Upper lobe of right lung (tissue), 1 donor: ENCODE data around the gene TEX51. TPM values are rescaled to one million over a fixed set of nuclear protein-coding genes. Genes with fewer than 3 reads are reported as not detected.

Experiments
- ATAC-seq: fragments of 200-7000 bp; cut with Tn5 transposase; one replicate; pipeline ENCODE4 v1.9.1; 2020; ENCODE audit warnings: mild to moderate bottlenecking, moderate library complexity
- DNase-seq: peaks from one replicate; pipeline ENCODE4 v3.0.0-alpha.2; 2020
- H3K27ac ChIP-seq: fragments of 200-600 bp; one replicate; pipeline ENCODE4 v1.8.0; 2022
- H3K27me3 ChIP-seq: fragments of 200-600 bp; one replicate; pipeline ENCODE4 v1.8.0; 2022; ENCODE audit warnings: mild to moderate bottlenecking
- H3K36me3 ChIP-seq: fragments of 200-600 bp; one replicate; pipeline ENCODE4 v1.8.0; 2022
- H3K4me1 ChIP-seq: fragments of 200-600 bp; one replicate; pipeline ENCODE4 v1.8.0; 2022
- H3K4me3 ChIP-seq: fragments of 200-600 bp; one replicate; pipeline ENCODE4 v1.8.0; 2022; ENCODE audit warnings: mild to moderate bottlenecking
- H3K9me3 ChIP-seq: fragments of 200-600 bp; one replicate; pipeline ENCODE4 v1.8.0; 2022
- CTCF ChIP-seq: fragments of 200-600 bp; IDR thresholded peaks from one replicate; pipeline ENCODE4 v1.8.0; 2022; ENCODE audit warnings: antibody characterized with exemption
- intact Hi-C: fragments of 100-400 bp; cut with DNase I; formaldehyde crosslinking; loops from one replicate; pipeline ENCODE4 v1.11.0; 2022
- total RNA-seq: library from RNA; stranded (reverse); fragmentation: NEBNext Ultra II Directional; extraction: Animal tissue kit (Norgen Biotek cat#: 25700); gene quantifications from one replicate; pipeline ENCODE4 v1.2.1, GENCODE V29; 2021
- donor health status: DM: no; HTN: yes; CAD: no; lungs with severe emphysema.

The TEX51 gene
- total RNA-seq, 1 donor from 2014 or later, result not detected

DNA sequence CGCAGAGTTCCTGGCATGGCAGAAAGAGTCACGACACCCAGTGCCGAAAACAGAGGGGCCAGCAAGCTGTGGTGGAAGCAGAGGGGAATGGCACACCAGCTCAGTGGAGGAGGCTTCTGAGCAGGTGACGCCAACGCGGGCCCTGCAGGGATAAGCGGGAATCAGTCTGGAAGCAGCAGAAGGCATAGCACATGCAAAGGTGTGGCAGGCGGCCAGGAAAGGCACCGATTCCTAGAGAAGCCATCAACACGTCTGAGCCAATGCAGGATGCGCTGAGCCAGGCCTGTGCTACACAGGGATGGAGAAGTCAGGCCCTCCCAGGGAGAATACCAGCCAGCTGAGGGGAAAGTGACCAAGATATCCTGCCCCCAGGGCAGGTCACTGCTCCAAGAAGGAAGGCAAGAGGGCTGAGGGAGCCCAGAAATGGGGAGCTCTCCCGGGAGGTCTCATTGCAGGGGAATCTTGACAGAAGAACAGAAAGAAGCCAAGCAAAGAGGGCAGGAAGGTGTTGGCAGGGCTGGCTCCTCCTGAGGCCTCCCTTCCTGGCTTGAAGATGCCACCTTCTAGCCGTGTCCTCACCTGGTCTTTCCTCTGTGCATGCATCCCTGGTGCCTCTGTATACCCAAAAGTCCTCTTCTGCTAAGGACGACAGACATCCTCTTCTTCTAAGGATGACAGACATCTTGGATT is 16.3 kb downstream of the TEX51 start:
- no peak overlapping the region for H3K27ac ChIP-seq
- no peaks in the 10 kb centered on the region for H3K27me3 ChIP-seq
- no peaks in the 10 kb centered on the region for H3K4me1 ChIP-seq
- intact Hi-C loops, result no loop called here
- DNase-seq (no peak), ATAC-seq (peak; percentile 27)
- H3K9me3 ChIP-seq, result no peaks in the 10 kb centered on the region
- TF ChIP-seq CTCF, result no peak
- H3K36me3 ChIP-seq, result no peaks in the 10 kb centered on the region
- H3K4me3 ChIP-seq, result no peak overlapping the region

GRCh38 chr2:126915903-126916302 is 17.2 kb downstream of the TEX51 start:
- TF ChIP-seq CTCF, result no peak
- no peak for DNase-seq
- H3K27ac ChIP-seq, result no peak overlapping the region

DNA sequence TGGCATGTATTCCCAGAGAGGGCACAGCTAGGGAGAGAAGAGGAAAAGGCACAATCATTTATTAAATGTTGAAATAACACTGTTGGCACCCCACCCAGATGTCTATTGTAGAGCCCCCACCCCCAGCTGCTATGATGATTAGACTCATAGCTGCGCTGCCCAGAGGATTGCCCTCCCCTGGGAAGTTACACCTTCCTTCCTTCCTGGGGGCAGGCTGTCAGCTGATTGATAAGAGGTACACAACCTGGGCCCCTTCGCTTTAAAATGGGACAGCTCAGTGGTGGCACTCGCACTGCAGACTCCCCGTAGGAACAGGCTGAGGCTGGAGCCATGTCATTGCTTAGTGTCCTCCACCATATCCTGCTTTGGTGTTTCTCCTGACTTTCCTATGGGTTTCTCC is 18.1 kb downstream of the TEX51 start:
- intact Hi-C loops, result no loop called here
- H3K9me3 ChIP-seq, result no peaks in the 10 kb centered on the region
- no peak overlapping the region for H3K27ac ChIP-seq
- H3K27me3 ChIP-seq, result no peaks in the 10 kb centered on the region
- no peak overlapping the region for H3K4me3 ChIP-seq
- no peak for TF ChIP-seq CTCF
- H3K36me3 ChIP-seq, result no peaks in the 10 kb centered on the region
- H3K4me1 ChIP-seq, result no peaks in the 10 kb centered on the region
- ATAC-seq, result no peak
- no peak for DNase-seq

More at GRCh38 chr2:126915903-126916302, 17.2 kb downstream of the TEX51 start:
- H3K9me3 ChIP-seq, result no peaks in the 10 kb centered on the region
- ATAC-seq, result no peak
- no peaks in the 10 kb centered on the region for H3K36me3 ChIP-seq
- H3K4me1 ChIP-seq, result no peaks in the 10 kb centered on the region
- no peaks in the 10 kb centered on the region for H3K27me3 ChIP-seq
- intact Hi-C loops, result no loop called here
- no peak overlapping the region for H3K4me3 ChIP-seq

- H3K9me3 ChIP-seq, result no peaks in the 10 kb centered on the region
- no peak overlapping the region for H3K27ac ChIP-seq
- intact Hi-C loops, result no loop called here
- no peak for TF ChIP-seq CTCF
- no peaks in the 10 kb centered on the region for H3K4me1 ChIP-seq
- H3K36me3 ChIP-seq, result no peaks in the 10 kb centered on the region
- ATAC-seq (no peak), DNase-seq (no peak)
- H3K4me3 ChIP-seq, result no peak overlapping the region
- no peaks in the 10 kb centered on the region for H3K27me3 ChIP-seq
Measured at GRCh38 chr2:126921066-126921465, 22.4 kb downstream of the TEX51 start.

- no peaks in the 10 kb centered on the region for H3K4me1 ChIP-seq
- no peak overlapping the region for H3K4me3 ChIP-seq
- no peaks in the 10 kb centered on the region for H3K9me3 ChIP-seq
- intact Hi-C loops, result no loop called here
- TF ChIP-seq CTCF, result no peak
- ATAC-seq, result no peak
- H3K36me3 ChIP-seq, result no peaks in the 10 kb centered on the region
- DNase-seq, result no peak
- H3K27ac ChIP-seq, result no peak overlapping the region
- H3K27me3 ChIP-seq, result peaks cover 6% of the 10 kb centered on the region
Measured at GRCh38 chr2:126930970-126931590, 32.4 kb downstream of the TEX51 start.
